Lung (tissue), 12 donors: Measurements from ENCODE around the gene MEN1. TPM values are rescaled to one million over a fixed set of nuclear protein-coding genes. Genes with fewer than 3 reads are reported as not detected.

ENCODE experiments used
- ATAC-seq: fragments of 200-7000 bp; cut with Tn5 transposase; one replicate; pipeline ENCODE4 v1.9.1; 2020; ENCODE audit warnings: moderate number of reproducible peaks; ENCODE audit not compliant: insufficient read depth, low FRiP score
- DNase-seq, 3 donors: peaks; one replicate each; pipeline ENCODE4 v3.0.0-alpha.2; 2013 to 2017
- H3K27ac ChIP-seq, 2 donors: one replicate each; pipeline ENCODE4 v1.5.1; 2013; ENCODE audit warnings: mild to moderate bottlenecking in 2 of 2, moderate library complexity in 2 of 2, control low read depth in 1 of 2, inconsistent platforms in 1 of 2, low read depth in 1 of 2, low read length in 1 of 2
- H3K27me3 ChIP-seq, 3 donors: one replicate each; pipeline ENCODE4 v1.5.1; 2013; ENCODE audit warnings: low read length in 2 of 3; ENCODE audit not compliant: control insufficient read depth in 3 of 3, insufficient read depth in 3 of 3
- H3K36me3 ChIP-seq, 4 donors: one replicate each; pipeline ENCODE4 v1.5.1; 2013; ENCODE audit warnings: low read length in 4 of 4, mild to moderate bottlenecking in 1 of 4, moderate library complexity in 1 of 4; ENCODE audit not compliant: control insufficient read depth in 4 of 4, insufficient read depth in 4 of 4
- H3K4me1 ChIP-seq, 5 donors: one replicate each; pipeline ENCODE4 v1.5.1; 2013; ENCODE audit warnings: low read length in 5 of 5, mild to moderate bottlenecking in 2 of 5, moderate library complexity in 1 of 5; ENCODE audit not compliant: control insufficient read depth in 5 of 5, insufficient read depth in 5 of 5
- H3K4me3 ChIP-seq: one replicate; pipeline ENCODE4 v1.5.1; 2013; ENCODE audit warnings: mild to moderate bottlenecking, control low read depth, moderate library complexity
- H3K9ac ChIP-seq, 2 donors: one replicate each; pipeline ENCODE4 v1.5.1; 2013; ENCODE audit warnings: low read length in 2 of 2, control low read depth in 1 of 2; ENCODE audit not compliant: insufficient read depth in 1 of 2
- H3K9me3 ChIP-seq, 4 donors: one replicate each; pipeline ENCODE4 v1.5.1; 2013; ENCODE audit warnings: low read length in 3 of 4, mild to moderate bottlenecking in 1 of 4, moderate library complexity in 1 of 4; ENCODE audit not compliant: control insufficient read depth in 4 of 4, insufficient read depth in 3 of 4
- CTCF ChIP-seq: IDR thresholded peaks from 2 replicates; pipeline ENCODE4 v1.5.1; 2012; ENCODE audit warnings: mild to moderate bottlenecking; ENCODE audit errors: control extremely low read depth, extremely low read depth
- WGBS, 2 donors: extraction: QIAGEN DNeasy Blood & Tissue Kit; methylation state at CpG; one replicate each; pipeline ENCODE4 v1.1.7; 2013; 5-methylcytosine and 5-hydroxymethylcytosine counted together
- polyA plus RNA-seq, 2 donors: library from polyadenylated mRNA; stranded (reverse); fragments of 200-250 nt; gene quantifications; one replicate each; pipeline ENCODE4 v1.2.1, GENCODE V29; 2013
- total RNA-seq, 2 donors: library from RNA; depleted of rRNA in 1 of 2; stranded (reverse); fragments of >200 nt in 1 of 2; gene quantifications; one replicate each; pipeline ENCODE4 v1.2.1, GENCODE V29; 2014 to 2021
- donor health status: control.
- donor health status: control.
- donor health status: Bipolar disorder and iron deficiency.
- donor health status: healthy.
- donor health status: DM: yes; HTN: yes; CAD: no.

The MEN1 gene
- total and polyA plus RNA-seq, 4 donors = 15.0 to 24.9 (median 18.6) TPM

GRCh38 chr11:64767344-64768299, 42.7 kb downstream of the MEN1 start:
- no peak overlapping the region for H3K9ac ChIP-seq
- no peak overlapping the region for H3K4me3 ChIP-seq
- peaks cover 0 to 5% (median 0%) of the 10 kb centered on the region in 5 donors for H3K4me1 ChIP-seq
- DNase-seq (peak; percentile 60 to 69 (median 67)), ATAC-seq (no peak)
- H3K27me3 ChIP-seq = no peaks in the 10 kb centered on the region
- WGBS, 2 donors = 51 to 54% methylated on average over 19 of the region's 19 CpGs
- TF ChIP-seq CTCF = peak; percentile 10
- peak overlapping the region in 1 of 2 donors; percentile 54 for H3K27ac ChIP-seq
- H3K9me3 ChIP-seq = no peaks in the 10 kb centered on the region
- H3K36me3 ChIP-seq = peaks cover 74 to 86% (median 76%) of the 10 kb centered on the region in 4 donors

GRCh38 chr11:64766881-64767280, 43.5 kb downstream of the MEN1 start:
- Histone ChIP-seq H3K27me3 (no peaks in the 10 kb centered on the region), H3K9me3 (no peaks in the 10 kb centered on the region), H3K27ac (no peak overlapping the region), H3K36me3 (peaks cover 71 to 86% (median 73%) of the 10 kb centered on the region in 4 donors), H3K4me3 (no peak overlapping the region), H3K4me1 (peaks cover 0 to 4% (median 0%) of the 10 kb centered on the region in 5 donors), H3K9ac (no peak overlapping the region)
- 98% methylated on average over 10 to 11 of the region's 11 CpGs for whole genome bisulfite sequencing, 2 donors
- no peak for TF ChIP-seq CTCF
- no peak for DNase-seq
- ATAC-seq = no peak

- Histone ChIP-seq H3K9ac (no peak overlapping the region), H3K27me3 (no peaks in the 10 kb centered on the region), H3K4me1 (peaks cover 0 to 4% (median 0%) of the 10 kb centered on the region in 5 donors), H3K9me3 (no peaks in the 10 kb centered on the region), H3K36me3 (peaks cover 63 to 82% (median 66%) of the 10 kb centered on the region in 4 donors), H3K27ac (no peak overlapping the region), H3K4me3 (no peak overlapping the region)
- TF ChIP-seq CTCF = no peak
- no peak for ATAC-seq
- 92% methylated on average over 25 to 42 of the region's 42 CpGs for WGBS, 2 donors
- DNase-seq = no peak
Observed at GRCh38 chr11:64765851-64766665, 44.3 kb downstream of the MEN1 start.
